OCI-LY7 (cell line): ENCODE results near the gene MAS1. TPM values are rescaled to one million over a fixed set of nuclear protein-coding genes. Genes with fewer than 3 reads are reported as not detected.

ENCODE experiments used
- BruUV-seq: library from RNA; stranded (reverse); fragments of 400-500 nt; replicated peaks from 2 replicates; lab custom pipeline; 2021; lab: Mats Ljungman, UMichigan
- CTCF ChIA-PET: fragments of 300-600 bp; sonication (Branson Sonifier 250); formaldehyde crosslinking; loops from one replicate; lab custom pipeline; 2022; ENCODE audit warnings: antibody characterized with exemption; ENCODE audit not compliant: unreplicated experiment; lab: Charles Lee
- POLR2A ChIA-PET: fragments of 300-600 bp; sonication (Branson Sonifier 250); formaldehyde crosslinking; loops from one replicate; lab custom pipeline; 2022; ENCODE audit warnings: antibody characterized with exemption; lab: Charles Lee
- DNase-seq: peaks from one replicate; pipeline ENCODE4 v3.0.0-alpha.2; 2015; ENCODE audit warnings: low spot score
- H2AFZ ChIP-seq: fragments of 200-600 bp; sonication (generic), shearing (Covaris generic); 2 replicates; pipeline ENCODE4 v1.6.1; 2014; ENCODE audit warnings: mild to moderate bottlenecking, antibody characterized with exemption, low read length, moderate library complexity
- H3K27ac ChIP-seq: fragments of 200-600 bp; sonication (generic); 2 replicates; pipeline ENCODE4 v1.5.1; 2014; ENCODE audit warnings: mixed run types, low read depth, mild to moderate bottlenecking, moderate library complexity, low read length, inconsistent platforms; ENCODE audit not compliant: poor library complexity, severe bottlenecking
- H3K36me3 ChIP-seq: fragments of 200-600 bp; sonication (generic); 2 replicates; pipeline ENCODE4 v1.6.1; 2014; ENCODE audit warnings: mild to moderate bottlenecking, antibody characterized with exemption, low read length, moderate library complexity, mixed read lengths; ENCODE audit not compliant: insufficient read depth
- H3K4me1 ChIP-seq: fragments of 200-600 bp; sonication (generic); 2 replicates; pipeline ENCODE4 v1.5.1; 2014; ENCODE audit warnings: mild to moderate bottlenecking, low read length; ENCODE audit not compliant: insufficient read depth, poor library complexity, severe bottlenecking
- H3K4me2 ChIP-seq: fragments of 200-600 bp; sonication (generic); 2 replicates; pipeline ENCODE4 v1.6.1; 2014; ENCODE audit warnings: mild to moderate bottlenecking, low read length
- H3K4me3 ChIP-seq: fragments of 200-600 bp; sonication (generic); 2 replicates; pipeline ENCODE4 v1.5.1; 2014; ENCODE audit warnings: mild to moderate bottlenecking, low read depth, low read length; ENCODE audit not compliant: poor library complexity, severe bottlenecking
- H3K79me2 ChIP-seq: fragments of 200-600 bp; sonication (generic); 2 replicates; pipeline ENCODE4 v1.6.1; 2016; ENCODE audit warnings: low read depth, mild to moderate bottlenecking, low read length, moderate library complexity, mixed read lengths; ENCODE audit not compliant: insufficient read depth
- H3K9me2 ChIP-seq: fragments of 200-600 bp; sonication (generic); 2 replicates; pipeline ENCODE4 v1.6.1; 2016; ENCODE audit warnings: mild to moderate bottlenecking, low read length, mixed read lengths; ENCODE audit not compliant: insufficient read depth
- H3K9me3 ChIP-seq: fragments of 200-600 bp; sonication (generic); 2 replicates; pipeline ENCODE4 v1.6.1; 2014; ENCODE audit warnings: mild to moderate bottlenecking, mixed run types, low read length, mixed read lengths
- H4K20me1 ChIP-seq: fragments of 200-600 bp; sonication (generic); 2 replicates; pipeline ENCODE4 v1.6.1; 2014; ENCODE audit warnings: mild to moderate bottlenecking, antibody characterized with exemption, low read length, moderate library complexity, mixed read lengths; ENCODE audit not compliant: insufficient read depth
- CTCF ChIP-seq: fragments of 200-600 bp; sonication (generic); conservative IDR thresholded peaks from 2 replicates; pipeline ENCODE4 v1.5.1; 2014; ENCODE audit warnings: mild to moderate bottlenecking, antibody characterized with exemption, low read length, moderate library complexity, mixed read lengths
- EZH2phosphoT487 ChIP-seq: fragments of 200-600 bp; sonication (generic); IDR thresholded peaks from 2 replicates; pipeline ENCODE4 v1.6.1; 2018; ENCODE audit warnings: low read depth, borderline replicate concordance, mild to moderate bottlenecking, mixed run types, antibody characterized with exemption, low read length, moderate library complexity, mixed read lengths
- intact Hi-C: fragments of 100-400 bp; cut with micrococcal nuclease; formaldehyde crosslinking; loops from one replicate; pipeline ENCODE4 v1.10.0; 2022; ENCODE audit not compliant: unreplicated experiment
- total RNA-seq, 2 experiments: library from RNA; depleted of rRNA in 1 of 2; stranded (reverse); fragments of >200 nt in 1 of 2; shearing (Covaris generic) in 1 of 2; gene quantifications; 2 replicates each; pipeline ENCODE4 v1.2.3, GENCODE V29; 2014 to 2022

Gene MAS1
- total RNA-seq, 2 experiments from 2014 or later: under 0.01 TPM; not detected in 1

DNA sequence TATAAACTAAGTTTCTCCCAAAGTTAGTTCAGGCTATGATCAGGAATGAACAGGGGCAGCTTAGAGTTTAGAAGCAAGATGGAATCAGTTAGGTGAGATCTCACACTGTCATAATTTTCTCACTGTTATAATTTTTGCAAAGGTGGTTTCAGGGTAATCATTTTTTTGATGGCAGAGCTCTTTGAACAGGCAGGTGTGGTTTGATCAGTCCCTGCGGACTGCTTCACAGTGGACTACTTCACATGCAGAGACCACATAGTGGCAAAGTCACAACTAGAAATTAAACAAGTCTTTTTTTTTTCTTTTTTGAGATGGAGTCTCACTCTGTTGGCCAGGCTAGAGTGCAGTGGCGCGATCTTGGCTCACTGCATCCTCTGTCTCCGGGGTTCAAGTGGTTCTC, 6.8 kb downstream of the MAS1 start:
- TF ChIP-seq EZH2phosphoT487 (no peak), CTCF (no peak)
- no peaks in the 10 kb centered on the region for H3K79me2 ChIP-seq
- no peak overlapping the region for H3K4me2 ChIP-seq
- no peaks in the 10 kb centered on the region for H3K36me3 ChIP-seq
- ChIA-PET CTCF (no interaction called here), POLR2A (no interaction called here)
- BruUV-seq: no TSS peak
- no peak for DNase-seq
- no peaks in the 10 kb centered on the region for H3K4me1 ChIP-seq
- H4K20me1 ChIP-seq: no peaks in the 10 kb centered on the region
- H3K4me3 ChIP-seq: no peak overlapping the region
- no peaks in the 10 kb centered on the region for H3K9me2 ChIP-seq
- no peak overlapping the region for H3K27ac ChIP-seq
- intact Hi-C loops: no loop called here
- H3K9me3 ChIP-seq: no peaks in the 10 kb centered on the region
- no peak overlapping the region for H2AFZ ChIP-seq

DNA sequence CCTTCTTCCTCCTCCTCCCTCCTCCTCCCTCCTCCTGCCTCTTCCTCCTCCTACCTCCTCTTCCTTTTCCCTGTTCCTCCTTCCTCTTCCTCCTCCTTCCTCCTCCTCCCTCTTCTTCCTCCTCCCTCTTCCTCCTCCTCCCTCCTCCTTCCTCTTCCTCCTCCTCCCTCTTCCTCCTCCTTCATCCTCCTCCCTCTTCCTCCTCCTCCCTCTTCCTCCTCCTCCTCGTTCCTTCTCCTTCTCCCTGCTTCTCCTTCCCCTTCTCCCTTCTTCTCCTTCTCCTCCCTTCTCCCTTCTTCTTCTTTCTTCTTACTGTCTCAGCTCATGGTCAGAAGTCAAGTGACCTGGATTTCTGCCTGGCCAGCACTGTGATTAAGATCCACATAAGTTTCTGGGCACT, 7.7 kb downstream of the MAS1 start:
- Histone ChIP-seq H3K36me3 (no peaks in the 10 kb centered on the region), H3K9me3 (no peaks in the 10 kb centered on the region), H3K4me2 (no peak overlapping the region), H3K4me1 (no peaks in the 10 kb centered on the region), H3K4me3 (no peak overlapping the region), H3K27ac (no peak overlapping the region), H3K9me2 (no peaks in the 10 kb centered on the region), H4K20me1 (no peaks in the 10 kb centered on the region), H3K79me2 (no peaks in the 10 kb centered on the region), H2AFZ (no peak overlapping the region)
- ChIA-PET POLR2A (no interaction called here), CTCF (no interaction called here)
- BruUV-seq: no TSS peak
- TF ChIP-seq CTCF (no peak), EZH2phosphoT487 (no peak)
- intact Hi-C loops: no loop called here
- DNase-seq: no peak

- CTCF ChIA-PET: no interaction called here
- H3K79me2 ChIP-seq: no peaks in the 10 kb centered on the region
- H3K9me2 ChIP-seq: no peaks in the 10 kb centered on the region
- TF ChIP-seq CTCF (no peak), EZH2phosphoT487 (no peak)
- H3K4me1 ChIP-seq: no peaks in the 10 kb centered on the region
- POLR2A ChIA-PET: no interaction called here
- H3K9me3 ChIP-seq: no peaks in the 10 kb centered on the region
- H3K36me3 ChIP-seq: no peaks in the 10 kb centered on the region
- H4K20me1 ChIP-seq: no peaks in the 10 kb centered on the region
- DNase-seq: no peak
- no TSS peak for BruUV-seq
- intact Hi-C loops: no loop called here
- no peak overlapping the region for H2AFZ ChIP-seq
- no peak overlapping the region for H3K4me2 ChIP-seq
- H3K4me3 ChIP-seq: no peak overlapping the region
- H3K27ac ChIP-seq: no peak overlapping the region
These were observed 9.4 kb downstream of the MAS1 start for GRCh38 chr6:159899994-159900745.
